Mesothelial cell of epicardium (in vitro differentiated cells): ENCODE measurements around the gene SLC35F6. TPM values are rescaled to one million over a fixed set of nuclear protein-coding genes. Genes with fewer than 3 reads are reported as not detected.

Experiments
- DNase-seq, 2 experiments: peaks; one replicate each; pipeline ENCODE4 v3.0.0; 2021; ENCODE audit warnings: low spot score in 2 of 2; ENCODE audit not compliant: unreplicated experiment in 2 of 2
- H3K27ac Mint-ChIP-seq: 2 replicates; pipeline ENCODE4 v1.8.0; 2021; ENCODE audit warnings: mixed read lengths
- H3K27me3 Mint-ChIP-seq: 2 replicates; pipeline ENCODE4 v1.8.0; 2021; ENCODE audit warnings: low read depth, mixed read lengths
- H3K36me3 Mint-ChIP-seq: 2 replicates; pipeline ENCODE4 v1.8.0; 2021; ENCODE audit warnings: mixed read lengths
- H3K4me1 Mint-ChIP-seq: 2 replicates; pipeline ENCODE4 v1.8.0; 2021; ENCODE audit warnings: mixed read lengths
- H3K4me3 Mint-ChIP-seq: 2 replicates; pipeline ENCODE4 v1.8.0; 2021; ENCODE audit warnings: mild to moderate bottlenecking, moderate library complexity, mixed read lengths
- H3K9me3 Mint-ChIP-seq: 2 replicates; pipeline ENCODE4 v1.8.0; 2021; ENCODE audit warnings: mixed read lengths
- total RNA-seq: library from RNA; stranded (reverse); gene quantifications from 3 replicates; pipeline ENCODE4 v1.2.1, GENCODE V29; 2021
- TF ChIP-seq, protein P1 (sequence below): fragments of 200-600 bp; sonication (generic); IDR thresholded peaks from one replicate; pipeline ENCODE4 v1.5.0; 2021; ENCODE audit warnings: antibody characterized with exemption; ENCODE audit not compliant: unreplicated experiment

The SLC35F6 gene
- total RNA-seq, 1 donor from 2014 or later: 26.0 TPM

- Mint-ChIP-seq H3K27ac (no peak overlapping the region), H3K9me3 (no peaks in the 10 kb centered on the region), H3K36me3 (no peaks in the 10 kb centered on the region), H3K4me3 (no peak overlapping the region), H3K27me3 (no peaks in the 10 kb centered on the region), H3K4me1 (peaks cover 17% of the 10 kb centered on the region)
- TF ChIP-seq, protein P1, sequence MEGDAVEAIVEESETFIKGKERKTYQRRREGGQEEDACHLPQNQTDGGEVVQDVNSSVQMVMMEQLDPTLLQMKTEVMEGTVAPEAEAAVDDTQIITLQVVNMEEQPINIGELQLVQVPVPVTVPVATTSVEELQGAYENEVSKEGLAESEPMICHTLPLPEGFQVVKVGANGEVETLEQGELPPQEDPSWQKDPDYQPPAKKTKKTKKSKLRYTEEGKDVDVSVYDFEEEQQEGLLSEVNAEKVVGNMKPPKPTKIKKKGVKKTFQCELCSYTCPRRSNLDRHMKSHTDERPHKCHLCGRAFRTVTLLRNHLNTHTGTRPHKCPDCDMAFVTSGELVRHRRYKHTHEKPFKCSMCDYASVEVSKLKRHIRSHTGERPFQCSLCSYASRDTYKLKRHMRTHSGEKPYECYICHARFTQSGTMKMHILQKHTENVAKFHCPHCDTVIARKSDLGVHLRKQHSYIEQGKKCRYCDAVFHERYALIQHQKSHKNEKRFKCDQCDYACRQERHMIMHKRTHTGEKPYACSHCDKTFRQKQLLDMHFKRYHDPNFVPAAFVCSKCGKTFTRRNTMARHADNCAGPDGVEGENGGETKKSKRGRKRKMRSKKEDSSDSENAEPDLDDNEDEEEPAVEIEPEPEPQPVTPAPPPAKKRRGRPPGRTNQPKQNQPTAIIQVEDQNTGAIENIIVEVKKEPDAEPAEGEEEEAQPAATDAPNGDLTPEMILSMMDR: no peak
- no peak for DNase-seq
Measured at GRCh38 chr2:26727641-26728561, 36.2 kb upstream of the SLC35F6 start.

DNA sequence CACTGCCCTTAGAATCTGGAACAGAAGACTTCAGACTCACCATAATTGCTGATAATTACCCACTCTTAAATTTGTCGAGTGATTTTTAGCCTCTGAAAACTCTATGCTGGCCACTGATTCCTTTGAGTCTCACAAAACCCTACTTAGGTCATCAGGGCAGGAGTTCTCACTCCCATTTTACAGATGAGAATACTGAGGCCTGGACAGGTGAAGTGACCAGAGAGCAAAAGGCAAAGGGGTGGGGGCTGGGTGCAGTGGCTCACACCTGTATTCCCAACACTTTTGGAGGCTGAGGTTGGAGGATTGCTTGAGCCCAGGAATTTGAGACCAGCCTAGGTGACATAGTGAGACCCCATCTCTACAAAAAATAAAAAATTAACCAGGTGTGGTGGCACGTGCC, 34.8 kb upstream of the SLC35F6 start:
- TF ChIP-seq, protein P1: no peak
- Mint-ChIP-seq H3K4me1 (peaks cover 9% of the 10 kb centered on the region), H3K9me3 (no peaks in the 10 kb centered on the region), H3K36me3 (no peaks in the 10 kb centered on the region), H3K27ac (no peak overlapping the region), H3K27me3 (no peaks in the 10 kb centered on the region), H3K4me3 (no peak overlapping the region)
- no peak for DNase-seq

DNA sequence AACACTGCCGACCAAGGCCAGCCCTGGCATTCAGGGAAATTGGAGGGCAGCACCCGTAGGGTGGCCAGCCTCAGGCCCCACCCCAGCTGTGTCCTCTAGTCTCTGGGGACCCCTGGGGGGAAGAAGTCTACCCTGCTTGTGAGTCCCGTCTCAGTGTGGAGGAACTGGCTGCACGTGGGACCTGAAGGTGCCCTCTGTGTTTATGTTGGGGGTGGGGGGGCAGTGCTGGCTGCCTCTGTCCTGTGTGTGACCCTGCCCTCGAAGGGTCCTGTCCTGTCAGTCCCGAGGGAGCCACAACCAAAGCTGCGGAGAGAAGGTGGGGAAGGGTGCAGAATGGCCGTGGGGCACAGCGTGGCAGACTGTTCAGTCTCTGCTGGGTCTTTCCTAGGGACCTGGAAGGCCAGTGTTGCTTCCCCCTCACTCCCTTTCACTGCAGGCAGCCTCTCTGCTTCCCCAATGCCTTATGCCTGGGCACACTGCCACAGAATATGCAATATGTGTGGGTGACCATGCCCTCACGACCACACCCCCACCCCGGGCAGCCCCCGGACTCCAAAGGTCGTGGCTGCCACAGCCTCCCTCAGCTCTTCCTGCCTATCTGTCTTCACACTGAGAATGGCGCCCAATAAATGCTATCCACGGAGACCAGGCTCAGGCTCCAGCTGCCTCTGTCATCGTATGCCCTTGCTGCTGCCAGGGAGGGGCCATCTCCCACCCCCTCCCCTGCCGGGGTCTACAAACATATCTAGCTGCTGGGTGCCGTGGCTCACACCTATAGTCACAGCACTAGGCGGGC, 33.3 kb upstream of the SLC35F6 start:
- Mint-ChIP-seq H3K9me3 (no peaks in the 10 kb centered on the region), H3K27ac (no peak overlapping the region), H3K4me1 (peaks cover 4% of the 10 kb centered on the region), H3K27me3 (no peaks in the 10 kb centered on the region), H3K36me3 (no peaks in the 10 kb centered on the region), H3K4me3 (no peak overlapping the region)
- no peak for DNase-seq
- TF ChIP-seq, protein P1: no peak

- no peak overlapping the region for H3K27ac Mint-ChIP-seq
- peaks cover 4% of the 10 kb centered on the region for H3K4me1 Mint-ChIP-seq
- no peaks in the 10 kb centered on the region for H3K36me3 Mint-ChIP-seq
- H3K4me3 Mint-ChIP-seq: no peak overlapping the region
- TF ChIP-seq, protein P1: no peak
- H3K9me3 Mint-ChIP-seq: no peaks in the 10 kb centered on the region
- H3K27me3 Mint-ChIP-seq: no peaks in the 10 kb centered on the region
- DNase-seq: no peak
Measured at GRCh38 chr2:26731714-26732113, 32.4 kb upstream of the SLC35F6 start.

DNA sequence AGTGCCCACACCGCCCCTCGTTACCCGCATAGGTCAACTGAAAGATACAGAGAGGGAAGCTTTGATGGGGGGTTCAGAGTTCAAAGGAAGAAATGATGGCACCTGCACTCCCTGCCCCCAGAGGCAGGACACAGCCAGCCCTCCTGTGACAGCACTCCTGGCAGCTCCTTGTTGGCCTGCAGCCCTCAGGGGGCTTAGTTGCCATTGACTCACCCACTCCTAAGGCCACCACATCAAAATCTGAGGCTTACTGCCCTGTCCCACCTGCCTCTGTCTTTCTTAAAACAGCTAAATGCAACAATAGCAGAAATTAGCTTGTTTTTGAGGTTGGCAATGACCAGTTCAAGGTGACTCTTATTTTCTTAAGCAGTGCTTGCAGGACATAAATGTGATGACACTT, 31.6 kb upstream of the SLC35F6 start:
- no peak overlapping the region for H3K4me3 Mint-ChIP-seq
- no peak for DNase-seq
- no peaks in the 10 kb centered on the region for H3K9me3 Mint-ChIP-seq
- TF ChIP-seq, protein P1: no peak
- H3K4me1 Mint-ChIP-seq: peaks cover 4% of the 10 kb centered on the region
- no peaks in the 10 kb centered on the region for H3K36me3 Mint-ChIP-seq
- H3K27ac Mint-ChIP-seq: no peak overlapping the region
- H3K27me3 Mint-ChIP-seq: no peaks in the 10 kb centered on the region
